ENCODE results near the gene DOK3.

DNA sequence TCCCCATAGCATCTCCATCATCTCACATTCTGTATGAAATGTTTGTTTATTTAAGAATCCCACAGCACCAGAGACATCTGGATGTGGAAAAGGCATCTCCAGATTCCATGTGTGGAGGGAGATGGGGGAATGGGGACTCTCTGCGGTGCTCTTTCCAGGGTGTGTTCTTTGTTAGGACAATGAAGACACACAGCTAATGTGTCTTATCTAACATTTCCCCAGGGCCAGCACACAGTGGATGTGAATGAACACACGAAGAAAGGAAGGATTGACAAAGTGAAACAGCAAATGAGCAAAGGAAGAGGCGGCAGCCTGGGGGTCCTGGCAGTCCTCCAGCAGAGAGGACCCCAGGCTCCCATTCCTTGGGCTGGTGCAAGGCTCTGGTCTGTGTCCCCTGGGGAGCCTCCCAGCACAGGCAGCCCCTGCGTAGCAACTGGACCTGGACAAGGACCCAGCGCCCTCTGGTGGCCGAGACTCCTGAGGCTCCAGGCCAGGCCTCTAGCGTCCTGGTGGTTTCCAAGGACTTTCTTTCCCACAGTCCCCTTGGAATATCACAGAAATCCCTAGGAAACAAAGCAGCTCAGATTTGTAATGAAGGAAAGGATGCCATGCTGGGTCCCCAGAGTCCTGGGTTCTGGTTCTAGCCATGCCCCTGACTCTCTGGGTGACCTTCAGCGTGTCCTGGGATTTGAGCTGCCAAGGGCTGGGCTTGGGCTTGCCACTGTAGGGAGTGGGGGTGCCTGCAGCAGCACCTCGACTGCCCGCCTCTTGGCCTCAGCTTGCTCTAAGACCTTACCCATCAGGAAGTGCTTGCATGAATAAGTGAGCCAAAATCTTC, 8.7 kb downstream of the DOK3 start:
- TF ChIP-seq, protein P1, sequence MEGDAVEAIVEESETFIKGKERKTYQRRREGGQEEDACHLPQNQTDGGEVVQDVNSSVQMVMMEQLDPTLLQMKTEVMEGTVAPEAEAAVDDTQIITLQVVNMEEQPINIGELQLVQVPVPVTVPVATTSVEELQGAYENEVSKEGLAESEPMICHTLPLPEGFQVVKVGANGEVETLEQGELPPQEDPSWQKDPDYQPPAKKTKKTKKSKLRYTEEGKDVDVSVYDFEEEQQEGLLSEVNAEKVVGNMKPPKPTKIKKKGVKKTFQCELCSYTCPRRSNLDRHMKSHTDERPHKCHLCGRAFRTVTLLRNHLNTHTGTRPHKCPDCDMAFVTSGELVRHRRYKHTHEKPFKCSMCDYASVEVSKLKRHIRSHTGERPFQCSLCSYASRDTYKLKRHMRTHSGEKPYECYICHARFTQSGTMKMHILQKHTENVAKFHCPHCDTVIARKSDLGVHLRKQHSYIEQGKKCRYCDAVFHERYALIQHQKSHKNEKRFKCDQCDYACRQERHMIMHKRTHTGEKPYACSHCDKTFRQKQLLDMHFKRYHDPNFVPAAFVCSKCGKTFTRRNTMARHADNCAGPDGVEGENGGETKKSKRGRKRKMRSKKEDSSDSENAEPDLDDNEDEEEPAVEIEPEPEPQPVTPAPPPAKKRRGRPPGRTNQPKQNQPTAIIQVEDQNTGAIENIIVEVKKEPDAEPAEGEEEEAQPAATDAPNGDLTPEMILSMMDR (IDR thresholded peaks at IDR 0.05): peak; percentile 85 to 94 (median 90)
- TF ChIP-seq POLR2A (IDR thresholded peaks at IDR 0.05): no peak
